NCI-H446 treated with DMSO at 0.1 percent for 48 hours (cell line): ENCODE results near the gene TNFRSF8.
"Not testable (repeated sequence)": the region's sequence is repeated elsewhere in the genome, so short reads cannot be mapped to it uniquely, and the experiment has no call there.

ENCODE experiments used
- DNase-seq: peaks from one replicate; lab custom pipeline; 2025; lab: John Stamatoyannopoulos, UW

Gene TNFRSF8

GRCh38 chr1:12087797-12088314, 24.8 kb downstream of the TNFRSF8 start:
- no peak for DNase-seq

- DNase-seq: no peak
Observed at GRCh38 chr1:12088607-12089006, 25.5 kb downstream of the TNFRSF8 start.

- DNase-seq: no peak
Observed at GRCh38 chr1:12090326-12090725, 27.2 kb downstream of the TNFRSF8 start.

- no peak for DNase-seq
Observed at GRCh38 chr1:12091191-12091590, 28.1 kb downstream of the TNFRSF8 start.

- no peak for DNase-seq
Observed at GRCh38 chr1:12094180-12094579, 31.1 kb downstream of the TNFRSF8 start.

- peak; percentile 31 for DNase-seq
Observed at GRCh38 chr1:12095452-12096263, 32.6 kb downstream of the TNFRSF8 start.

- no peak for DNase-seq
Observed at GRCh38 chr1:12096615-12097014, 33.5 kb downstream of the TNFRSF8 start.

GRCh38 chr1:12097321-12097720, 34.2 kb downstream of the TNFRSF8 start:
- DNase-seq: no peak

- no peak for DNase-seq
Observed at GRCh38 chr1:12098786-12099185, 35.7 kb downstream of the TNFRSF8 start.

- DNase-seq: no peak
Observed at GRCh38 chr1:12099610-12100009, 36.5 kb downstream of the TNFRSF8 start.

GRCh38 chr1:12100071-12100470, 37.0 kb downstream of the TNFRSF8 start:
- DNase-seq: no peak

- DNase-seq: not testable (repeated sequence)
Observed at GRCh38 chr1:12101120-12101519, 38.0 kb downstream of the TNFRSF8 start.

GRCh38 chr1:12102066-12102465, 39.0 kb downstream of the TNFRSF8 start:
- DNase-seq: no peak

- no peak for DNase-seq
Observed at GRCh38 chr1:12104417-12104816, 41.3 kb downstream of the TNFRSF8 start.

GRCh38 chr1:12106153-12106552, 43.0 kb downstream of the TNFRSF8 start:
- DNase-seq: no peak

GRCh38 chr1:12106861-12107260, 43.8 kb downstream of the TNFRSF8 start:
- not testable (repeated sequence) for DNase-seq

- no peak for DNase-seq
Observed at GRCh38 chr1:12107718-12108117, 44.6 kb downstream of the TNFRSF8 start.

- no peak for DNase-seq
Observed at GRCh38 chr1:12109901-12110300, 46.8 kb downstream of the TNFRSF8 start.

GRCh38 chr1:12111741-12112140, 48.6 kb downstream of the TNFRSF8 start:
- DNase-seq: no peak

- no peak for DNase-seq
Observed at GRCh38 chr1:12112711-12113161, 49.6 kb downstream of the TNFRSF8 start.

GRCh38 chr1:12113433-12114339, 50.6 kb downstream of the TNFRSF8 start:
- peak; percentile 26 for DNase-seq

GRCh38 chr1:12114340-12114683, 51.2 kb downstream of the TNFRSF8 start:
- DNase-seq: no peak

- DNase-seq: no peak
Observed at GRCh38 chr1:12114916-12115315, 51.8 kb downstream of the TNFRSF8 start.
